SK-N-SH treated with all-trans-retinoic acid at 6 μM for 48 hours (cell line): ENCODE measurements around the gene CTBP2.

Experiments
- ATAC-seq: fragments of 200-7000 bp; cut with Tn5 transposase; 3 replicates; pipeline ENCODE4 v1.9.1; 2020; ENCODE audit warnings: mild to moderate bottlenecking, moderate library complexity
- ARNTL ChIP-seq: fragments of 450-650 bp; formaldehyde crosslinking; IDR thresholded peaks from 2 replicates; pipeline ENCODE4 v1.5.0; 2020; ENCODE audit warnings: low read depth, mild to moderate bottlenecking, moderate library complexity, borderline replicate concordance
- BACH2 ChIP-seq: fragments of 250-450 bp; sonication (Bioruptor Pico); IDR thresholded peaks from 2 replicates; pipeline ENCODE4 v1.9.0; 2021; ENCODE audit warnings: mild to moderate bottlenecking, borderline replicate concordance
- CREB5 ChIP-seq: fragments of 250-450 bp; sonication (Bioruptor Pico); IDR thresholded peaks from 2 replicates; pipeline ENCODE4 v1.5.1; 2020; ENCODE audit warnings: low read depth, mild to moderate bottlenecking, moderate library complexity
- ESRRG ChIP-seq: fragments of 250-450 bp; sonication (Bioruptor Pico); IDR thresholded peaks from 2 replicates; pipeline ENCODE4 v1.6.1; 2021; ENCODE audit warnings: mild to moderate bottlenecking
- ISL1 ChIP-seq: fragments of 250-450 bp; sonication (Bioruptor Pico); IDR thresholded peaks from 2 replicates; pipeline ENCODE4 v2.1.2; 2022; ENCODE audit warnings: mild to moderate bottlenecking, moderate library complexity
- POU6F1 ChIP-seq: fragments of 250-450 bp; sonication (Bioruptor Pico); IDR thresholded peaks from 2 replicates; pipeline ENCODE4 v1.8.0; 2021; ENCODE audit warnings: low read depth, mild to moderate bottlenecking, moderate library complexity, borderline replicate concordance
- RARB ChIP-seq: fragments of 250-450 bp; sonication (Bioruptor Pico); IDR thresholded peaks from 2 replicates; pipeline ENCODE4 v1.8.0; 2021; ENCODE audit warnings: mild to moderate bottlenecking, moderate library complexity
- SNAI2 ChIP-seq: fragments of 250-450 bp; sonication (Bioruptor Pico); IDR thresholded peaks from 2 replicates; pipeline ENCODE4 v1.5.0; 2020; ENCODE audit warnings: mild to moderate bottlenecking, moderate library complexity
- TCF4 ChIP-seq: fragments of 250-450 bp; sonication (Bioruptor Pico); IDR thresholded peaks from 2 replicates; pipeline ENCODE4 v1.8.0; 2021; ENCODE audit warnings: mild to moderate bottlenecking, moderate library complexity, borderline replicate concordance
- TOX ChIP-seq: fragments of 250-450 bp; sonication (Bioruptor Pico); IDR thresholded peaks from 2 replicates; pipeline ENCODE4 v1.8.0; 2021; ENCODE audit warnings: mild to moderate bottlenecking, moderate library complexity, borderline replicate concordance
- TSHZ2 ChIP-seq: fragments of 250-450 bp; sonication (Bioruptor Pico); IDR thresholded peaks from 2 replicates; pipeline ENCODE4 v1.5.0; 2020; ENCODE audit warnings: mild to moderate bottlenecking, moderate library complexity
- ZC3H10 ChIP-seq: fragments of 250-450 bp; sonication (Bioruptor Pico); IDR thresholded peaks from 2 replicates; pipeline ENCODE4 v1.5.1; 2021; ENCODE audit warnings: mild to moderate bottlenecking, moderate library complexity
- ZFP3 ChIP-seq: fragments of 250-450 bp; sonication (Bioruptor Pico); IDR thresholded peaks from 2 replicates; pipeline ENCODE4 v1.5.0; 2020; ENCODE audit warnings: mild to moderate bottlenecking, moderate library complexity
- ZFP30 ChIP-seq: fragments of 450-650 bp; formaldehyde crosslinking; IDR thresholded peaks from 2 replicates; pipeline ENCODE4 v1.5.0; 2022; ENCODE audit warnings: mild to moderate bottlenecking, moderate library complexity
- ZNF70 ChIP-seq: fragments of 450-650 bp; formaldehyde crosslinking; IDR thresholded peaks from 2 replicates; pipeline ENCODE4 v1.5.0; 2020; ENCODE audit warnings: mild to moderate bottlenecking, moderate library complexity
- ZNF8 ChIP-seq: fragments of 450-650 bp; formaldehyde crosslinking; IDR thresholded peaks from 2 replicates; pipeline ENCODE4 v1.5.0; 2020; ENCODE audit warnings: mild to moderate bottlenecking, moderate library complexity
- TF ChIP-seq, protein P1 (sequence below): fragments of 250-450 bp; sonication (Bioruptor Pico); IDR thresholded peaks from 2 replicates; pipeline ENCODE4 v1.8.0; 2020; ENCODE audit warnings: mild to moderate bottlenecking, moderate library complexity, borderline replicate concordance
- TF ChIP-seq, protein P2 (sequence below): fragments of 250-450 bp; sonication (Bioruptor Pico); IDR thresholded peaks from 2 replicates; pipeline ENCODE4 v1.5.1; 2021; ENCODE audit warnings: mild to moderate bottlenecking, moderate library complexity

Gene CTBP2

DNA sequence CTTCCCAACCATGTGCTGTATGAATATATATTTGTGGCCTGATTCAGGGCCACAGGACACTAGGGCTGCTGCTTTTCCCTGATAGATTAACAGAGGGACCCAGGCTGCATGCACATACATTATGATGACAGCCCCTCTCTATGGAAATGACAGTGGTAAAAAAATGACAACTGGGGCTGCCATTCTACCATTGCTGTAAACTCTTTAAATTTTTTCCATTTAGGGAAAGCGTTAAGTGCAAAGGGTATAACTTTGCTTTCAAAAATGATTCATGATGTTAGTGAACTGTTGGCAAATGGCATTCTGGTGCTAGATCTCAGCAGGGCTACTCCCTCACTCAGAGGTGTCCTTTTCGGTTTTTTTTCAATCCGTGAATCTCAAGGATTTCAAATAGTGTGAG lies 4.2 kb downstream of the CTBP2 start:
- no peak for TF ChIP-seq SNAI2
- no peak for TF ChIP-seq TCF4 (CRISPR knock-in tag)
- TF ChIP-seq CREB5 (CRISPR knock-in tag) = no peak
- TF ChIP-seq RARB (CRISPR knock-in tag) = no peak
- no peak for ATAC-seq

GRCh38 chr10:125155101-125155500 lies 5.3 kb downstream of the CTBP2 start:
- ATAC-seq = no peak
- TF ChIP-seq TCF4 (CRISPR knock-in tag) (no peak), TOX (CRISPR knock-in tag) (no peak), ARNTL (CRISPR knock-in tag) (no peak), SNAI2 (no peak), ZNF70 (CRISPR knock-in tag) (no peak), ZFP3 (CRISPR knock-in tag) (no peak), ZC3H10 (no peak), ESRRG (CRISPR knock-in tag) (no peak), BACH2 (CRISPR knock-in tag) (no peak), POU6F1 (no peak), ZFP30 (CRISPR knock-in tag) (no peak), ZNF8 (no peak), ISL1 (CRISPR knock-in tag) (no peak)
- TF ChIP-seq, protein P1, sequence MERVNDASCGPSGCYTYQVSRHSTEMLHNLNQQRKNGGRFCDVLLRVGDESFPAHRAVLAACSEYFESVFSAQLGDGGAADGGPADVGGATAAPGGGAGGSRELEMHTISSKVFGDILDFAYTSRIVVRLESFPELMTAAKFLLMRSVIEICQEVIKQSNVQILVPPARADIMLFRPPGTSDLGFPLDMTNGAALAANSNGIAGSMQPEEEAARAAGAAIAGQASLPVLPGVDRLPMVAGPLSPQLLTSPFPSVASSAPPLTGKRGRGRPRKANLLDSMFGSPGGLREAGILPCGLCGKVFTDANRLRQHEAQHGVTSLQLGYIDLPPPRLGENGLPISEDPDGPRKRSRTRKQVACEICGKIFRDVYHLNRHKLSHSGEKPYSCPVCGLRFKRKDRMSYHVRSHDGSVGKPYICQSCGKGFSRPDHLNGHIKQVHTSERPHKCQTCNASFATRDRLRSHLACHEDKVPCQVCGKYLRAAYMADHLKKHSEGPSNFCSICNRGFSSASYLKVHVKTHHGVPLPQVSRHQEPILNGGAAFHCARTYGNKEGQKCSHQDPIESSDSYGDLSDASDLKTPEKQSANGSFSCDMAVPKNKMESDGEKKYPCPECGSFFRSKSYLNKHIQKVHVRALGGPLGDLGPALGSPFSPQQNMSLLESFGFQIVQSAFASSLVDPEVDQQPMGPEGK (CRISPR knock-in tag) = no peak
- TF ChIP-seq, protein P2, sequence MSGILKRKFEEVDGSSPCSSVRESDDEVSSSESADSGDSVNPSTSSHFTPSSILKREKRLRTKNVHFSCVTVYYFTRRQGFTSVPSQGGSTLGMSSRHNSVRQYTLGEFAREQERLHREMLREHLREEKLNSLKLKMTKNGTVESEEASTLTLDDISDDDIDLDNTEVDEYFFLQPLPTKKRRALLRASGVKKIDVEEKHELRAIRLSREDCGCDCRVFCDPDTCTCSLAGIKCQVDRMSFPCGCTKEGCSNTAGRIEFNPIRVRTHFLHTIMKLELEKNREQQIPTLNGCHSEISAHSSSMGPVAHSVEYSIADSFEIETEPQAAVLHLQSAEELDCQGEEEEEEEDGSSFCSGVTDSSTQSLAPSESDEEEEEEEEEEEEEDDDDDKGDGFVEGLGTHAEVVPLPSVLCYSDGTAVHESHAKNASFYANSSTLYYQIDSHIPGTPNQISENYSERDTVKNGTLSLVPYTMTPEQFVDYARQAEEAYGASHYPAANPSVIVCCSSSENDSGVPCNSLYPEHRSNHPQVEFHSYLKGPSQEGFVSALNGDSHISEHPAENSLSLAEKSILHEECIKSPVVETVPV (CRISPR knock-in tag) = no peak

GRCh38 chr10:125154529-125154928 lies 5.8 kb downstream of the CTBP2 start:
- no peak for ATAC-seq
- TF ChIP-seq TSHZ2 (CRISPR knock-in tag) = no peak
- no peak for TF ChIP-seq POU6F1
- TF ChIP-seq ZNF70 (CRISPR knock-in tag) = no peak
- TF ChIP-seq ESRRG (CRISPR knock-in tag) = no peak
- TF ChIP-seq RARB (CRISPR knock-in tag) = no peak
- TF ChIP-seq ZFP30 (CRISPR knock-in tag) = no peak
